GM12874 (cell line): Measurements from ENCODE around the gene PAQR9.

ENCODE experiments used
- CTCF ChIP-seq: IDR thresholded peaks from 2 replicates; pipeline ENCODE4 v1.5.1; 2011; ENCODE audit warnings: low read depth, mild to moderate bottlenecking, control low read depth, low read length, moderate library complexity; ENCODE audit not compliant: insufficient read depth

PAQR9 gene

GRCh38 chr3:142987707-142988106, 24.2 kb upstream of the PAQR9 start:
- TF ChIP-seq CTCF, result no peak

GRCh38 chr3:142987080-142987700, 23.7 kb upstream of the PAQR9 start:
- peak; percentile 45; the same call in 1 of the 2 replicates for TF ChIP-seq CTCF

- TF ChIP-seq CTCF, result no peak
Measured at GRCh38 chr3:142984255-142984654, 20.8 kb upstream of the PAQR9 start.

GRCh38 chr3:142983318-142983717, 19.8 kb upstream of the PAQR9 start:
- TF ChIP-seq CTCF, result no peak

- TF ChIP-seq CTCF, result no peak
Measured at GRCh38 chr3:142982038-142982773, 18.7 kb upstream of the PAQR9 start.

GRCh38 chr3:142981108-142981507, 17.6 kb upstream of the PAQR9 start:
- no peak for TF ChIP-seq CTCF

GRCh38 chr3:142977399-142977728, 13.9 kb upstream of the PAQR9 start:
- no peak for TF ChIP-seq CTCF
